Ascending aorta (tissue), 2 donors: Measurements from ENCODE around the gene MLLT3. TPM values are rescaled to one million over a fixed set of nuclear protein-coding genes. Genes with fewer than 3 reads are reported as not detected.

Source experiments
- DNase-seq, 2 donors: peaks; one replicate each; pipeline ENCODE4 v3.0.0-alpha.2; 2019; ENCODE audit warnings: low spot score in 2 of 2
- H3K27ac ChIP-seq, 2 donors: fragments of 200-600 bp; sonication (generic); one replicate each; pipeline ENCODE4 v1.5.1; 2016 to 2017; ENCODE audit warnings: mild to moderate bottlenecking in 1 of 2
- H3K27me3 ChIP-seq: fragments of 200-600 bp; sonication (generic); one replicate; pipeline ENCODE4 v1.5.1; 2017
- H3K36me3 ChIP-seq, 2 donors: fragments of 200-600 bp; sonication (generic); one replicate each; pipeline ENCODE4 v1.5.1; 2016
- H3K4me1 ChIP-seq, 2 donors: fragments of 200-600 bp; sonication (generic); one replicate each; pipeline ENCODE4 v1.5.1; 2016 to 2017; ENCODE audit warnings: mild to moderate bottlenecking in 1 of 2
- H3K4me3 ChIP-seq, 2 donors: fragments of 200-600 bp; sonication (generic); one replicate each; pipeline ENCODE4 v1.5.1; 2016 to 2017; ENCODE audit warnings: mild to moderate bottlenecking in 1 of 2
- H3K9me3 ChIP-seq, 2 donors: fragments of 200-600 bp; sonication (generic); one replicate each; pipeline ENCODE4 v1.5.1; 2016
- intact Hi-C: fragments of 100-400 bp; cut with DNase I; formaldehyde crosslinking; loops from one replicate; pipeline ENCODE4 v1.15.1; 2023
- total RNA-seq: library from RNA; depleted of rRNA; stranded (reverse); fragments of >200 nt; gene quantifications from one replicate; pipeline ENCODE4 v1.1.0, GENCODE V29; 2016
- TF ChIP-seq, protein P1 (sequence below), 3 experiments: fragments of 200-600 bp in 2 of 3; fragments of 450-650 bp in 1 of 3; sonication (generic) in 2 of 3; IDR thresholded peaks; one replicate each; pipeline ENCODE4 v1.5.1; 2016 to 2019; ENCODE audit warnings: antibody characterized with exemption in 3 of 3, mild to moderate bottlenecking in 1 of 3, moderate library complexity in 1 of 3

MLLT3 gene
- total RNA-seq, 1 donor from 2014 or later = 16.8 TPM

DNA sequence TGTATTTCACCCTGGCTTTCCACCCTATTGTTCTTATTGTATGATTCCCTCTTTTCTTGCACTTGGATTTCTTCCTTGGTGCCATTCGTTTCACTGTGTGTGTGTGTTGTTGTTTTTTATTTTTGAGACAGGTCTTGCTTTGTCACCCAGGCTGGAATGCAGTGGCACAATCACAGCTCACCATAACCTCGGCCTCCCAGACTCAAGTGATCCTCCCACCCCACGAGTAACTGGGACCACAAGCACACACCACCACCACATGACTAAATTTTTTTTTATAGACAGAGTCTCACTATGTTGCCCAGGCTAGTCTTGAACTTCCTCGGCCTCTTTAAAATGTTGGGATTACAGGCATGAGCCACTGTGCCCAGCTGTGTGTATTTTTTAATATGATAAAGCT, 72.0 kb downstream of the MLLT3 start:
- intact Hi-C loops = loop anchor here (5.0 kb wide), 1 partner anchor 72 kb away; the partner anchor contains the start of gene MLLT3

DNA sequence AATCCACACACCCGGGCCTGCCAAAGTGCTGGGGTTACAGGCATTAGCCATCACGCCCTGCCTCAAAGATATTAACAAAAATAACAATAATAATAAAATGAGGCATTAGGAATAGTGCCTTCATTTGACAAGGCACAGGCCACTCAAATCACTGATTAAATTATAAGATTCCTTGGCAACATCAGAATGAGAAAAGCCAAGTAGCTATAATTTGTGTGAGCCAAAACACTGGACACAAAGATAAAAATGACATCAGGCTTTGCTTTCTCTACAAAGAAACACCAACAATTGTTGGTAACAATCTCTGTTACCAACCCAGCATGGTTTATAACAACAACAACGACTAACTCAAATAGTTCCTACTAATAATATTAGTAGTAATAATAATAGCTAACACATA, 73.2 kb downstream of the MLLT3 start:
- Histone ChIP-seq H3K4me1 (peaks cover 0 to 4% of the 10 kb centered on the region in 2 donors), H3K27ac (no peak overlapping the region), H3K36me3 (no peaks in the 10 kb centered on the region), H3K4me3 (no peak overlapping the region), H3K27me3 (no peaks in the 10 kb centered on the region), H3K9me3 (no peaks in the 10 kb centered on the region)
- intact Hi-C loops = no loop called here
- TF ChIP-seq, protein P1, sequence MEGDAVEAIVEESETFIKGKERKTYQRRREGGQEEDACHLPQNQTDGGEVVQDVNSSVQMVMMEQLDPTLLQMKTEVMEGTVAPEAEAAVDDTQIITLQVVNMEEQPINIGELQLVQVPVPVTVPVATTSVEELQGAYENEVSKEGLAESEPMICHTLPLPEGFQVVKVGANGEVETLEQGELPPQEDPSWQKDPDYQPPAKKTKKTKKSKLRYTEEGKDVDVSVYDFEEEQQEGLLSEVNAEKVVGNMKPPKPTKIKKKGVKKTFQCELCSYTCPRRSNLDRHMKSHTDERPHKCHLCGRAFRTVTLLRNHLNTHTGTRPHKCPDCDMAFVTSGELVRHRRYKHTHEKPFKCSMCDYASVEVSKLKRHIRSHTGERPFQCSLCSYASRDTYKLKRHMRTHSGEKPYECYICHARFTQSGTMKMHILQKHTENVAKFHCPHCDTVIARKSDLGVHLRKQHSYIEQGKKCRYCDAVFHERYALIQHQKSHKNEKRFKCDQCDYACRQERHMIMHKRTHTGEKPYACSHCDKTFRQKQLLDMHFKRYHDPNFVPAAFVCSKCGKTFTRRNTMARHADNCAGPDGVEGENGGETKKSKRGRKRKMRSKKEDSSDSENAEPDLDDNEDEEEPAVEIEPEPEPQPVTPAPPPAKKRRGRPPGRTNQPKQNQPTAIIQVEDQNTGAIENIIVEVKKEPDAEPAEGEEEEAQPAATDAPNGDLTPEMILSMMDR (IDR thresholded peaks at IDR 0.05) = no peak
- DNase-seq = no peak

More for the DNA sequence above, 72.0 kb downstream of the MLLT3 start:
- Histone ChIP-seq H3K4me1 (peaks cover 0 to 4% of the 10 kb centered on the region in 2 donors), H3K27me3 (no peaks in the 10 kb centered on the region), H3K36me3 (no peaks in the 10 kb centered on the region), H3K4me3 (no peak overlapping the region), H3K9me3 (no peaks in the 10 kb centered on the region), H3K27ac (no peak overlapping the region)
- TF ChIP-seq, protein P1 (IDR thresholded peaks at IDR 0.05) = no peak
- DNase-seq = no peak

DNA sequence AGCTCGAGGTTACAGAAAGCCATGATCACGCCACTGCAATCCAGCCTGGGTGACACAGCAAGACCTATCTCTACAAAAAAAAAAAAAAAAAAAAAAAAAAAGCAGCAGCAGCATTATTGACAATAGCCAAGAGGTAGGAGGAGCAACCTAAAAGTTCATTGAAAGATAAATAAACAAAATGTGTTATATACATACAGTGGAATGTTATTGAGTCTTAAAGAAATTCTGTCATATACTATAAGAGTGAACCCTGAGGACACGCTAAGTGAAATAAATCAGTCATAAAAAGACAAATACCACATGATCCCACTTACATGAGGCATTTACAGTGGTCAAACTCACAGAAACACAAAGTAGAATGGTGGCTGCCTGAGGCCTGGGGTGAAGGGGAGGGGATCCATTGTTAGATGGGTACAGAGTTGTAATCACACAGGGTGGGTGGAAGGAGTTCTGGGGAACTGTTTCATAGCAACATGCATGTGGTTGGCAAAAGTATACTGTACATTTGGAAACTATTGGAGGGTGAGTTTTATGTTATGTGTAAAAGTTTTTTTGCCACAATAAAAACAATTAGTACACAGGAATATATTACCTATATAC, 77.2 kb downstream of the MLLT3 start:
- H3K9me3 ChIP-seq = peaks cover 0 to 6% of the 10 kb centered on the region in 2 donors
- H3K4me1 ChIP-seq = no peaks in the 10 kb centered on the region
- no peaks in the 10 kb centered on the region for H3K27me3 ChIP-seq
- intact Hi-C loops = no loop called here
- H3K27ac ChIP-seq = no peak overlapping the region
- no peak overlapping the region for H3K4me3 ChIP-seq
- TF ChIP-seq, protein P1 (IDR thresholded peaks at IDR 0.05) = no peak
- H3K36me3 ChIP-seq = no peaks in the 10 kb centered on the region
- DNase-seq = no peak

DNA sequence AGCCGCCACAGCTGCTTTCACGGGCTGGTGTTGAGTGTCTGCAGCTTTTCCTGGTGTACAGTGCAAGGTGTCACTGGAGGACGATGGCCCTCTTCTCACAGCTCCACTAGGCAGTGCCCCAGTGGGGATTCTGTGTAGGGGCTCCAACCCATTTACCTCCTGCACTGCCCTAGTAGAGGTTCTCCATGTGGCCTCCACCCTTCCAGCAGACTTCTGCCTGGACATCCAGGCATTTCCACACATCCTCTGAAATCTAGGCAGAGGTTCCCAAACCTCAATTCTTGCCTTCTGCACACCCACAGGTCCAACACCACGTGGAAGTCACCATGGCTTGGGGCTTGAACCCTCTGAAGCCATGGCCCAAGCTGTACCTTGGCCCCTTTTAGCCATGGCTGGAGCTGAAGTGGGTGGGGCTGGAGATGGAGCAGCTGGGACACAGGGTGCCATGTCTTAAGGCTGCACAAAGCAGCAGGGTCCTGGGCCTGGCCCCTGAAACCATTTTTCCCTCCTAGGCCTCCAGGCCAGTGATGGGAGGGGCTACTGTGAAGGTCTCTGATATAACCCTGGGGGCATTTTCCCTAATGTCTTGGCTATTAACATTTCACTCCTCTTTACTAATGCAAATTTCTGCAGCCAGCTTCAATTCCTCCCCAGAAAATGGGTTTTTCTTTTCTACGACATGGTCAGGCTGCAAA, 82.0 kb downstream of the MLLT3 start:
- intact Hi-C loops = no loop called here
- H3K4me3 ChIP-seq = no peak overlapping the region
- H3K9me3 ChIP-seq = peaks cover 0 to 6% of the 10 kb centered on the region in 2 donors
- no peaks in the 10 kb centered on the region for H3K27me3 ChIP-seq
- no peaks in the 10 kb centered on the region for H3K36me3 ChIP-seq
- no peak for DNase-seq
- H3K4me1 ChIP-seq = no peaks in the 10 kb centered on the region
- TF ChIP-seq, protein P1 (IDR thresholded peaks at IDR 0.05) = no peak
- H3K27ac ChIP-seq = no peak overlapping the region

DNA sequence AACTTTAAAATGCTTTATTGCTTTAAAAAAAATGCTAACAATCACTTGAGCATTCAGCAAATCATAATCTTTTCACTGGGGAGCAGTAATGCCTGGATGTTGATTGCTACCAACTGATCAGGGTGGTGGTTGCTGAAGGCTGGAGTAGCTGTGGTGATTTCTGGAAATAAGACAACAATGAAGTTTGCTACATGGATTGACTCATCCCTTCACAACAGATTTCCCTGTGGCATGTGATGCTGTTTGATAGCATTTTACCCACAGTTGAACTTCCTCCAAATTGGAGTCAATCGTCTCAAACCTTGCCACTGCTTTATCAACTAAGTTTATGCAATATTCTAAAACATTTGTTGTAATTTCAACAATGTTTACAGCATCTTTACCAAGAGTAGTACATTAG, 83.3 kb downstream of the MLLT3 start:
- H3K27ac ChIP-seq = no peak overlapping the region
- no peaks in the 10 kb centered on the region for H3K4me1 ChIP-seq
- H3K4me3 ChIP-seq = no peak overlapping the region
- H3K36me3 ChIP-seq = no peaks in the 10 kb centered on the region
- DNase-seq = no peak
- H3K9me3 ChIP-seq = peaks cover 0 to 6% of the 10 kb centered on the region in 2 donors
- intact Hi-C loops = no loop called here
- H3K27me3 ChIP-seq = no peaks in the 10 kb centered on the region
- TF ChIP-seq, protein P1 (IDR thresholded peaks at IDR 0.05) = no peak
